ENCODE measurements around the gene OR5F1.

OR5F1 gene

GRCh38 chr11:55967914-55968313 lies 26.5 kb downstream of the OR5F1 start:
- no peaks in the 10 kb centered on the region for H3K9me3 ChIP-seq (replicated peaks; ENCODE audit: insufficient read depth, low read length)
- H4K20me1 ChIP-seq (ENCODE audit: insufficient read depth, low read length), result no peaks in the 10 kb centered on the region
- no peaks in the 10 kb centered on the region for H3K9me2 ChIP-seq (replicated peaks; ENCODE audit: insufficient read depth, low read length)
- no peaks in the 10 kb centered on the region for H3F3A ChIP-seq (ENCODE audit: insufficient read depth, low read length)
- no peaks in the 10 kb centered on the region for H3K36me3 ChIP-seq (replicated peaks; ENCODE audit: insufficient read depth, low read length)
- no peaks in the 10 kb centered on the region for H3K4me1 ChIP-seq (ENCODE audit: low read length)
- H3K79me2 ChIP-seq (ENCODE audit: low read length), result no peaks in the 10 kb centered on the region
- H3K9ac ChIP-seq (ENCODE audit: low read length), result no peak overlapping the region
- no peak for TF ChIP-seq EZH2 (optimal IDR thresholded peaks at IDR 0.05; ENCODE audit: low read depth, low read length)
- no peak for TF ChIP-seq EZH2phosphoT487 (IDR thresholded peaks at IDR 0.05; ENCODE audit: low read length)
- no peak for TF ChIP-seq CTCF (IDR thresholded peaks at IDR 0.05; ENCODE audit: low read length)
- no peak overlapping the region for H3K4me2 ChIP-seq (ENCODE audit: low read depth, low read length)
- no peak overlapping the region for H3K27ac ChIP-seq (ENCODE audit: low read length)
- H3K27me3 ChIP-seq (replicated peaks; ENCODE audit: insufficient read depth, low read length), result no peaks in the 10 kb centered on the region
- H3K4me3 ChIP-seq (ENCODE audit: low read length), result no peak overlapping the region
- DNase-seq, result no peak
- no peak overlapping the region for H2AFZ ChIP-seq (ENCODE audit: low read length)

- Histone ChIP-seq H3K4me2 (ENCODE audit: low read depth, low read length) (no peak overlapping the region), H3K9me3 (replicated peaks; ENCODE audit: insufficient read depth, low read length) (no peaks in the 10 kb centered on the region), H3K27me3 (replicated peaks; ENCODE audit: insufficient read depth, low read length) (no peaks in the 10 kb centered on the region), H3K9ac (ENCODE audit: low read length) (no peak overlapping the region), H4K20me1 (ENCODE audit: insufficient read depth, low read length) (no peaks in the 10 kb centered on the region), H3F3A (ENCODE audit: insufficient read depth, low read length) (no peaks in the 10 kb centered on the region), H3K4me3 (ENCODE audit: low read length) (no peak overlapping the region), H3K9me2 (replicated peaks; ENCODE audit: insufficient read depth, low read length) (no peaks in the 10 kb centered on the region), H3K36me3 (replicated peaks; ENCODE audit: insufficient read depth, low read length) (no peaks in the 10 kb centered on the region), H3K4me1 (ENCODE audit: low read length) (no peaks in the 10 kb centered on the region), H3K79me2 (ENCODE audit: low read length) (no peaks in the 10 kb centered on the region), H3K27ac (ENCODE audit: low read length) (no peak overlapping the region), H2AFZ (ENCODE audit: low read length) (no peak overlapping the region)
- no peak for DNase-seq
- no peak for TF ChIP-seq EZH2 (optimal IDR thresholded peaks at IDR 0.05; ENCODE audit: low read depth, low read length)
- TF ChIP-seq CTCF (IDR thresholded peaks at IDR 0.05; ENCODE audit: low read length), result no peak
- TF ChIP-seq EZH2phosphoT487 (IDR thresholded peaks at IDR 0.05; ENCODE audit: low read length), result no peak
Observed at GRCh38 chr11:55966391-55966790, 28.0 kb downstream of the OR5F1 start.

- Histone ChIP-seq H3K27me3 (replicated peaks; ENCODE audit: insufficient read depth, low read length) (no peaks in the 10 kb centered on the region), H3K79me2 (ENCODE audit: low read length) (no peaks in the 10 kb centered on the region), H3K4me3 (ENCODE audit: low read length) (no peak overlapping the region), H2AFZ (ENCODE audit: low read length) (no peak overlapping the region), H4K20me1 (ENCODE audit: insufficient read depth, low read length) (no peaks in the 10 kb centered on the region), H3K4me2 (ENCODE audit: low read depth, low read length) (no peak overlapping the region), H3F3A (ENCODE audit: insufficient read depth, low read length) (no peaks in the 10 kb centered on the region), H3K9me2 (replicated peaks; ENCODE audit: insufficient read depth, low read length) (no peaks in the 10 kb centered on the region), H3K27ac (ENCODE audit: low read length) (no peak overlapping the region), H3K4me1 (ENCODE audit: low read length) (no peaks in the 10 kb centered on the region), H3K9ac (ENCODE audit: low read length) (no peak overlapping the region), H3K9me3 (replicated peaks; ENCODE audit: insufficient read depth, low read length) (no peaks in the 10 kb centered on the region), H3K36me3 (replicated peaks; ENCODE audit: insufficient read depth, low read length) (no peaks in the 10 kb centered on the region)
- DNase-seq, result no peak
- TF ChIP-seq CTCF (IDR thresholded peaks at IDR 0.05; ENCODE audit: low read length), result no peak
- TF ChIP-seq EZH2phosphoT487 (IDR thresholded peaks at IDR 0.05; ENCODE audit: low read length), result no peak
- no peak for TF ChIP-seq EZH2 (optimal IDR thresholded peaks at IDR 0.05; ENCODE audit: low read depth, low read length)
Observed at GRCh38 chr11:55956521-55956920, 37.9 kb downstream of the OR5F1 start.

Measured in MM.1S (cell line).